Lower leg skin (tissue), 4 donors: ENCODE data around the gene ANTXR1. TPM values are rescaled to one million over a fixed set of nuclear protein-coding genes. Genes with fewer than 3 reads are reported as not detected.

ENCODE experiments used
- DNase-seq, 2 donors: peaks; one replicate each; pipeline ENCODE4 v3.0.0-alpha.2; 2019; ENCODE audit warnings: low spot score in 2 of 2
- H3K4me3 ChIP-seq: fragments of 200-600 bp; sonication (generic); 2 replicates; pipeline ENCODE4 v1.5.1; 2017; ENCODE audit warnings: mild to moderate bottlenecking, low read depth; ENCODE audit not compliant: poor library complexity, severe bottlenecking
- CTCF ChIP-seq, 3 donors: fragments of 450-650 bp; IDR thresholded peaks; one replicate each; pipeline ENCODE4 v1.5.1; 2016; ENCODE audit warnings: antibody characterized with exemption in 3 of 3, mild to moderate bottlenecking in 3 of 3, moderate library complexity in 2 of 3
- POLR2A ChIP-seq, 2 donors: fragments of 450-650 bp; IDR thresholded peaks; one replicate each; pipeline ENCODE4 v1.6.1; 2016 to 2017; ENCODE audit warnings: antibody characterized with exemption in 2 of 2, mild to moderate bottlenecking in 1 of 2, moderate library complexity in 1 of 2
- WGBS, 2 donors: methylation state at CpG; one replicate each; pipeline ENCODE4 v1.1.5; 2018; 5-methylcytosine and 5-hydroxymethylcytosine counted together
- intact Hi-C: fragments of 100-400 bp; cut with DNase I; formaldehyde crosslinking; loops from one replicate; pipeline ENCODE4 v1.15.0; 2023; ENCODE audit warnings: low total_unique reads
- total RNA-seq, 4 donors: library from RNA; depleted of rRNA; stranded (reverse); fragments of >200 nt; gene quantifications; one replicate each; pipeline ENCODE4 v1.1.0, GENCODE V29; 2016

The ANTXR1 gene
- total RNA-seq, 4 donors from 2014 or later, result 43.3 to 56.7 (median 52.7) TPM

- intact Hi-C loops, result no loop called here
- 82 to 87% methylated on average over 2 of the region's 2 CpGs for WGBS, 2 donors
Measured at GRCh38 chr2:69076601-69077000, 63.6 kb downstream of the ANTXR1 start.

GRCh38 chr2:69077252-69077950, 64.4 kb downstream of the ANTXR1 start:
- H3K4me3 ChIP-seq, result no peak overlapping the region
- intact Hi-C loops, result no loop called here
- TF ChIP-seq POLR2A (IDR thresholded peaks at IDR 0.05) (no peak), CTCF (IDR thresholded peaks at IDR 0.05) (no peak)
- no peak for DNase-seq
- WGBS, 2 donors, result 82 to 84% methylated on average over 10 of the region's 10 CpGs

More at GRCh38 chr2:69076601-69077000, 63.6 kb downstream of the ANTXR1 start:
- DNase-seq, result no peak
- TF ChIP-seq POLR2A (IDR thresholded peaks at IDR 0.05) (no peak), CTCF (IDR thresholded peaks at IDR 0.05) (no peak)
- H3K4me3 ChIP-seq, result no peak overlapping the region

GRCh38 chr2:69080071-69080470, 67.1 kb downstream of the ANTXR1 start:
- TF ChIP-seq POLR2A (IDR thresholded peaks at IDR 0.05), result no peak
- WGBS, 2 donors, result 61 to 75% methylated on average over 4 of the region's 4 CpGs
- no peak overlapping the region for H3K4me3 ChIP-seq
- intact Hi-C loops, result no loop called here
- no peak for DNase-seq

GRCh38 chr2:69081001-69081580, 68.1 kb downstream of the ANTXR1 start:
- no peak for TF ChIP-seq POLR2A (IDR thresholded peaks at IDR 0.05)
- no peak for TF ChIP-seq CTCF (IDR thresholded peaks at IDR 0.05)
- WGBS, 2 donors, result 75 to 93% methylated on average over 3 of the region's 3 CpGs
- H3K4me3 ChIP-seq, result no peak overlapping the region

GRCh38 chr2:69081757-69082156, 68.8 kb downstream of the ANTXR1 start:
- WGBS, 2 donors, result 83 to 92% methylated on average over 4 of the region's 4 CpGs
- DNase-seq, result no peak
- intact Hi-C loops, result no loop called here
- no peak overlapping the region for H3K4me3 ChIP-seq
- TF ChIP-seq POLR2A (IDR thresholded peaks at IDR 0.05) (no peak), CTCF (IDR thresholded peaks at IDR 0.05) (no peak)

More at GRCh38 chr2:69081001-69081580, 68.1 kb downstream of the ANTXR1 start:
- DNase-seq, result no peak
- intact Hi-C loops, result no loop called here

- intact Hi-C loops, result no loop called here
- TF ChIP-seq POLR2A (IDR thresholded peaks at IDR 0.05), result no peak
- TF ChIP-seq CTCF (IDR thresholded peaks at IDR 0.05), result no peak
- peak; percentile 58 to 90 for DNase-seq
- no peak overlapping the region for H3K4me3 ChIP-seq
- WGBS, 2 donors, result 38 to 45% methylated on average over 9 of the region's 9 CpGs
Measured at GRCh38 chr2:69082430-69082997, 69.5 kb downstream of the ANTXR1 start.
